HEK293 (cell line): Measurements from ENCODE around the gene MSI2.

Experiments
- CTCF ChIA-PET: fragments of 350-600 bp; formaldehyde crosslinking; extraction: SDS; loops from one replicate; lab custom pipeline; 2021; ENCODE audit warnings: antibody characterized with exemption; lab: Yijun Ruan, JAX
- POLR2A ChIA-PET: fragments of 300-600 bp; formaldehyde crosslinking; extraction: SDS; loops from one replicate; lab custom pipeline; 2020; ENCODE audit warnings: antibody characterized with exemption, inconsistent platforms; lab: Yijun Ruan, JAX
- H3K27ac ChIP-seq: fragments of 200-500 bp; sonication (Bioruptor generic); 2 replicates; pipeline ENCODE4 v1.5.1; 2014; ENCODE audit warnings: low read depth, low read length, control low read depth, inconsistent platforms; ENCODE audit errors: extremely low read depth
- H3K36me3 ChIP-seq, 2 experiments: fragments of 200-500 bp in 1 of 2; sonication (Bioruptor generic) in 1 of 2; 1 replicate in 1 of 2; 2 replicates in 1 of 2; pipeline ENCODE4 v1.5.1; 2014 to 2017; ENCODE audit warnings: inconsistent platforms in 2 of 2, low read length in 2 of 2; ENCODE audit not compliant: control insufficient read depth in 2 of 2, insufficient read depth in 1 of 2
- H3K4me1 ChIP-seq: fragments of 200-500 bp; sonication (Bioruptor generic); 2 replicates; pipeline ENCODE4 v1.5.1; 2014; ENCODE audit warnings: mild to moderate bottlenecking, low read length, inconsistent platforms; ENCODE audit not compliant: control insufficient read depth, insufficient read depth
- H3K4me3 ChIP-seq: 2 replicates; pipeline ENCODE4 v1.5.1; 2011; ENCODE audit warnings: low read depth, mild to moderate bottlenecking, control low read depth, low read length, moderate library complexity
- H3K9me3 ChIP-seq: fragments of 200-500 bp; sonication (Bioruptor generic); 2 replicates; pipeline ENCODE4 v1.5.1; 2014; ENCODE audit warnings: low read depth, low read length, inconsistent platforms; ENCODE audit not compliant: control insufficient read depth, insufficient read depth
- ZNF146 ChIP-seq: fragments of 450-650 bp; formaldehyde crosslinking; IDR thresholded peaks from 2 replicates; pipeline ENCODE4 v1.5.1; 2016; ENCODE audit warnings: missing biosample characterization, missing genetic modification characterization
- ZNF280D ChIP-seq: fragments of 450-650 bp; formaldehyde crosslinking; IDR thresholded peaks from 2 replicates; pipeline ENCODE4 v1.5.1; 2016; ENCODE audit warnings: missing biosample characterization, missing genetic modification characterization
- ZNF394 ChIP-seq: fragments of 450-650 bp; formaldehyde crosslinking; IDR thresholded peaks from 2 replicates; pipeline ENCODE4 v1.5.1; 2016; ENCODE audit warnings: missing biosample characterization, missing genetic modification characterization, mild to moderate bottlenecking, moderate library complexity, borderline replicate concordance
- ZNF664 ChIP-seq: fragments of 450-650 bp; formaldehyde crosslinking; IDR thresholded peaks from 2 replicates; pipeline ENCODE4 v1.5.1; 2016; ENCODE audit warnings: missing biosample characterization, missing genetic modification characterization

The MSI2 gene

DNA sequence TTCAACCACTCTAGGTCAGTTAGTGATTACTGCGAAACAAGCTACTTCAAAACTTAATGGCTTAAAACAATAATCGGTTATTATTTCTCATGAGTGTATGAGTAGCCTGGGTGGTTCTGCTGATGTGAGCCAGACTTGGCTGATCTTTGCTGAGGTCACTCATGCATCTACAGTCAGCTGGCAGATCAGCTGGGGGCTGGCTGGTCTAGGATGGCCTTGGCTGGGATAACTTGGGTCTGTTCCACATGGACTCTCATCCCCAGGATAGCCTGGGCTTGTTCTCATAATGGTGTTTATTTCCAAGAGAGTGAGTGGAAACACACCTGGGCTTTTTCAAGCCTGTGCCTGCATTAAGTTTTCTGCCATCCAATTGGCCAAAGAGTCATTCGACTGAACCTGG lies 475.7 kb downstream of the MSI2 start:
- Histone ChIP-seq H3K9me3 (no peaks in the 10 kb centered on the region), H3K4me1 (no peaks in the 10 kb centered on the region), H3K27ac (no peak overlapping the region), H3K4me3 (no peak overlapping the region), H3K36me3 (no peaks in the 10 kb centered on the region)
- CTCF ChIA-PET, result interaction anchor here (1.1 to 1.5 kb wide), 2 partner anchors 60 to 134 kb away, joined by 3 to 5 read pairs; no protein-coding TSS in a partner anchor
- no peak for TF ChIP-seq ZNF280D (tag by site-specific recombination)
- TF ChIP-seq ZNF664 (tag by site-specific recombination), result no peak
- POLR2A ChIA-PET, result no interaction called here

DNA sequence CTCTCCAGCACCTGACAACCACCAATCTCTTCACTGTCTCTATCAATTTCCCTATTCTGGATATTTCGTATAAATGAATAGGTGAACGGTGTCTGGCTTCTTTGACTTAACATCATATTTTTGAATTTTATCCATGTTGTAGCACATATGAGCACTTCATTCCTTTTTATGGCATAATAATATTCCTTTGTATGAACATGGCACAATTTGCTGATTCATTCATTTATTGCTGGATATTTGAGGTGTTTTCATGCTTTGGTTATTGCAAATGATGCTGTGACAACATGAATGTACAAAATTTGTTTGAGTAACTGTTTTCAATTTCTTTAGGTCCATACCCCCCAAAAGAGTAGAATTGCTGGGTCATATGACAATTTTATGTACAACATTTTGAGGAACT lies 476.8 kb downstream of the MSI2 start:
- POLR2A ChIA-PET, result no interaction called here
- no peak overlapping the region for H3K4me3 ChIP-seq
- no peaks in the 10 kb centered on the region for H3K36me3 ChIP-seq
- TF ChIP-seq ZNF146 (tag by site-specific recombination) (peak; percentile 90), ZNF394 (tag by site-specific recombination) (no peak)
- no peak overlapping the region for H3K27ac ChIP-seq
- CTCF ChIA-PET, result interaction anchor here (0.7 to 1.0 kb wide), 2 partner anchors 9 to 14 kb away, joined by 3 read pairs; no protein-coding TSS in a partner anchor
- no peaks in the 10 kb centered on the region for H3K4me1 ChIP-seq
- no peaks in the 10 kb centered on the region for H3K9me3 ChIP-seq
